Medulla oblongata (tissue), 1 donor: ENCODE measurements around the gene NEGR1.

Experiments
- DNase-seq: peaks from one replicate; pipeline ENCODE4 v3.0.0-alpha.2; 2015; ENCODE audit errors: extremely low spot score

The NEGR1 gene

GRCh38 chr1:71465093-71465492 is 817.2 kb downstream of the NEGR1 start:
- DNase-seq, result no peak

GRCh38 chr1:71464016-71464415 is 818.3 kb downstream of the NEGR1 start:
- DNase-seq, result no peak

- no peak for DNase-seq
These were observed 819.2 kb downstream of the NEGR1 start for GRCh38 chr1:71463144-71463543.

DNA sequence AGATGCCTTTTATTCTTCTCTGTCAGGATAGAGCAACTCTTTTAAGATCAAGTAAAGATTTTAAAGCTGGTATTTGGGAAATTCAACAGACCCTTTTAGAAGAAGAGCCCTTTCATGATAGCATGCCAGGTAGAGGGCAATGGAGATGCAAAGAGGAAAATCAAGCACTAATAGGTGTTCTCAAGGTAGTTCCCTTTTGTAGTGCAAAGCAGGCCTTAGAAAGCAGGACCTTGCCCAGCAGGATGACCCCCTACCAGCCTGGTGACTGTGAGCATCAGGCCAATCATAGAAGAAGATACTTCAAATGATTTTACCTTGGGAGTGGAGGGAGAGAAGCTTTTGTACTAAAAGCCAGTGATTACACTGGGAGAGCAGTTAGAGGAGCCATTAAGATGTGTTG is 820.1 kb downstream of the NEGR1 start:
- no peak for DNase-seq

- DNase-seq, result no peak
These were observed 820.9 kb downstream of the NEGR1 start for GRCh38 chr1:71461416-71461815.

DNA sequence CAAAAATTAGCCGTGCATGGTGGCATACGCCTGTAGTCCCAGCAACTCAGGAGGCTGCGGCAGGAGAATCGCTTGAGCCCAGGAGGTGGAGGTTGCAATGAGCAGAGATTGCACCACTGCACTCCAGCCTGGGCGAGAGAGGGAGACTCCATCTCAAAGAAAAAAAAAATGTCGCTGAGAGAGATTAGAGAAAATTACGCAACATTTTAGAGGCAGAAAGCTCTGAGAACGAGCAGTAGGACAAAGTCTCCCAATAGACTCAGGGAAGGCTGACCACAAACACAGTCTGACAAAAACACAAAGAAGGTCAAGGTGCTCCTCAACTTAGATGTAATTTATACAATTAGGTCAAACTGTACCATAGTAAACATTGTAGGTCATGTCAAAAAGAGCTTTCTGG is 833.9 kb downstream of the NEGR1 start:
- DNase-seq, result no peak

DNA sequence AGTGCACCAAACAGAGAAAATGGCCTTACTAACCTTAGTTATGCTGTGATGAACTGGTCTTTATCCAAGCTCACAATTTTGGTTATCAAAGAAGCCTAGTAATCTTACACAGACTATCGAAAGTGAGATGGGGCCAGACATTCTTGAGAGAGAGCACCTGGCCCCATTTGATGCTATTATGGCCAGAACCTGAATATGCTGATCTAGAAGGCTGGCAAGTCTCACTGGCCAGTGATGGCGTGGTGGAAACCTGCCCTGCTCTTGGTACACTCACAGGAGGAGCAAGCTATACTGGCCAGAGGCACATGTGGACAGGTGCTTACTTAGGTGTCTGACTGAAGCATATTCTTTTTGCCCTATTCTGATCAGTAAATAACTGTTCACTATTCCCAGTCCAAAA is 843.7 kb downstream of the NEGR1 start:
- DNase-seq, result no peak

DNA sequence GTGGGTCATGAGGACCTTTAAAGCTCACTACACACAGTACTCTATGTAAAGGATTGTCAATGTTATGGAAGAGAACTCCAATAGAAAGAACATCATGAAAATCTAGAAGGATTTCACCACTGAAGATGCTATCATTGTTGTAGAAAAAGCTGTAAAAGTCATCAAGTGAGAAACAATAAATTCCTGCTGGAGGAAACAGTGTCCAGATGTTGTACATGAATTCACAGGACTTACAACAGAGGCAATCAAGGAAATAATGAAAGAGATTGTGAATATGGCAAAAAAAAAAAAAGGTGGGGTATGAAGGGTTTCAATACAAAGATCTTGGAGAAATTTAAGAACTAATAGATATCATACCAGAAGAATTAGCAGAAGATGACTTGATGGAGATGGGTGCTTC is 846.4 kb downstream of the NEGR1 start:
- DNase-seq, result no peak

DNA sequence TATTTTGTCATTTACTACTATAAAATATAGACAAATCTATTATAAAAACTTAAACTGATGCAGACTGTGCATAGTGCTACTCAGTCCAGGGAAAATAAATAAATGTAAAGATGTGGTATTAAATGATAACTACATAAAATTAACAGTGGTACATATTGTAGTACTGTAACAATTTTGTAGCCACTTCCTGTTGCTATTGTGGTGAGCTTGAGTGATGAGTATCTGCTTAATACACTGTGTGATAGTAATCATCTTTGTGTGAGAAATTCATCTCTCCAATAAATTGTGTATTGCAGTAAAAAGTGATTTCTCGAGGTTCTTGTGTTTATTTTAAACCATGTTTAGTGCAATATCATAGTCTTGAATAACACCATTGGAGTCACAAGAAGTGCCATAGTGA is 848.1 kb downstream of the NEGR1 start:
- DNase-seq, result no peak

GRCh38 chr1:71428029-71428428 is 854.3 kb downstream of the NEGR1 start:
- DNase-seq, result no peak

GRCh38 chr1:71427066-71427465 is 855.3 kb downstream of the NEGR1 start:
- DNase-seq, result no peak

DNA sequence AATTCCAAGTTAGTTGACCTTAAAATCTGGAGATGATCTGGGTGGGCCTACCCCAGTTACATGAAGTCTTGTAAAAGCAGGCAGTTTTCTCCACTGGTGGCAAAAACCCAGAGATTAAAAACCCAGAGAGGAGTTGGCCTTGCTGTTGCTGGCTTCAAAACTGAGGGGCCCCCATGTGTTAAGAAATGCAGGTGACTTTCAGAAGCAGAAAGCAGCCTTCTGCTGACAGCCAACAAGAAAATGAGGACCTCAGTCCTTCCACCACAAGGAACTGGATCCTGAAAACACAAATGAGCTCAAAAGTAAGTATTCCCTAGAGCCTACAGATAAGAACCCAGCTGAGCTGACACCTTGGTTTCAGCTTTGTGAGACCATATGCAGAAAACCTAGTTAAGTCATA is 857.8 kb downstream of the NEGR1 start:
- no peak for DNase-seq

- peak; percentile 42 for DNase-seq
These were observed 860.1 kb downstream of the NEGR1 start for GRCh38 chr1:71422221-71422620.

DNA sequence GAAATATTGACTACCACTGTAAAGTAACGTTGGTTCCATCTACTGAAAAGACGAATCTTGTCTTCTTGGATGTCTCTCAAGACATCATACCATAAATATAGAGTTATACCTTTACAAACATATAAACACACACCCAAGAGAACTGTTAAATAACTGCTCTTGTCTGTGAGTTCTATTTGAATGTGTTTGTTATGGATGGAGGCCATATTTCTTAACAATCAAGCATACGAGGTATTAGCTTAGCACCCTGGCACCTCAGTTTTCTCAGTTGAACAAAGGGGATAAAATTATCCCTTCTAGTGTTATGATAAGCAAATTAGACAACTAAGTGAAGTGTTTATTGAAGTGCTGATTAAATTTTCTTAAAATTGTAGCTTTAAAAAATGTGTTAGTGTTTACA is 864.9 kb downstream of the NEGR1 start:
- DNase-seq, result no peak

GRCh38 chr1:71414179-71414578 is 868.2 kb downstream of the NEGR1 start:
- no peak for DNase-seq

DNA sequence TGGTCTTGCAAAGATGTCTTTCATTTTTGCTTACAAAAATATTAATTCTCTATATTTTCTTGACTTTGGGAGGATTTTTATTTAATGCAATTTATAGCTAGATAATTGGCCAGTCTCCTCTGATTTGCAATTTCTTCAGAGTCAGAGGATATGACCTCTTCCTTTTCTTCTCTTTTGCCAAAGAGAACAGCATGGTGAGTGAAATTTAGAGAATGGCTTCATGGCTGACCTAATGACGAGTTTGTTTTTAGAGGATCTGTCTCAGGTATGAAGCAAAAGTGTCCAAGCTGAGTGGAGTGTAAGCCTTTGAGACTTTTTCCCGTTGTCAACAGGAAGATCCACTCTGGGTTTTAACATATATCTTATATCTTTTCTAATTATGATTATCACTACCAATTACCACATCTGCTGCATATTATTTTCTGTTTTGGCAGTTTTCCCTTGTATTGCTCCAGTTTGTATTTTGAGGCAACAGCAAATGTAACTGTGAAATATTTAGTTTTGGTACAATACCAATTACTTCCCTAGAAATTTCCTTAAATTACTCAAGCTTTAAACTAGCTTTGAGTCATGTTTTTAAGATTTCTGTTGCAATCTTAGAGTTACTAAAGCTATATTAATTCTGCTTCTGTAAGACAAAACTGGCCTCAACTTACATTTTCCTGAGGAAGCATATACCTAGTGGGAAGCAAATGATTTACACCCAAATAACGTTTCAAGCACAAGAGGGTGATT is 868.7 kb downstream of the NEGR1 start:
- no peak for DNase-seq

DNA sequence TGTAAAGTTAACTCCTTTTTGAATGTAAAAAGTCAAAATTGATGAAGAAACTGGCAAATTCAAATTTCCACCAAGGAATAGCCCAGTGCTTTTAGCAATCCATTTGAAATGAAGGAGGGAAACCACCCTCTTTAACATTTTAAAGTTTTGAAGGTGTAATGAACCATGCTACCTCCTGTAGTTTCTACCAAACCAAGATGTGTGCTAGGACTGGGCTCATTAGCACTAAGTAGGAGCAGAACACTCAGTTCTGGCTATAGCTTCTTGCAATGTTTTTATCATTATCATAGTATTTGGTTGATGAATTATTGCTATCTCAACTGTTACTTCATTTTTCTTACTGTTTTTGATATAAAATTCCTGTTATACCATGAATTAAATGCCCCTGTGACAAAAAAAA is 882.3 kb downstream of the NEGR1 start:
- no peak for DNase-seq

DNA sequence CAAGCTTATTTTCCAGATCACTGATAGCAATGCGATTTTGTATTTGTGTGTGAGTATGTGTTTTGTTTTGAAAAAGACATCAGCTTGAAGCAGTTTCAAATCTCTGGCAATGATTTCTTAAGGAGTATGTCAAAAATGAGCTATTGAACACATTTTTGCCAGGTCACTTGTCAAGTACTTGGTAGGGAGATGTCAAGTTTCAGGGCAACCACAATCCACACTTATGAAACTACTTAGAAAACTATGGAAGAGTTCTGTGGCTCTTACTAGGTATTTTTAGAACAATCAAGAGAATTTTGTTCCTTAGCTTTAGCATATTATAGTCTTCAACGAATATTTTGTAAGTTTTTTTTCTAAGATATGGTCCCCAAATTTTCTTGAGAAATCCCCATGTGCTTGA is 882.7 kb downstream of the NEGR1 start:
- no peak for DNase-seq

- DNase-seq, result no peak
These were observed 889.0 kb downstream of the NEGR1 start for GRCh38 chr1:71393301-71393700.

DNA sequence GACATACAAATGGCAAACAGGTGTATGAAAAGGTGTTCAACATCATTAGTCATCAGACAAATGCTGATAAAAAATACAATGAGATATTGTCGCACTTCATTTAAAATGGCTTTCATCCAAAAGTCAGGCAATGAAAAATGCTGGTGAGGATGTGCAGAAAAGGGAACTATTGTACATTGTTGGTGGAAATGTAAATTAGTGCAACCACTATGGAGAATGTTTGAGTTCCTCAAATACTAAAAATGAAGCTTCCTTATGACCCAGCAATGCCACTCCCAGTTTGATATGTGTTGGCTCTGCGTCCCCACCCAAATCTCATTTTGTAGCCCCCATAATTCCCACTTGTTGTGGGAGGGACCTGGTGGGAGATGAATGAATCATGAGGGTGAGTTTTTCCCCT is 891.8 kb downstream of the NEGR1 start:
- DNase-seq, result no peak

- DNase-seq, result no peak
These were observed 904.5 kb downstream of the NEGR1 start for GRCh38 chr1:71377886-71378285.

GRCh38 chr1:71372496-71372895 is 909.8 kb downstream of the NEGR1 start:
- DNase-seq, result no peak

- DNase-seq, result no peak
These were observed 910.8 kb downstream of the NEGR1 start for GRCh38 chr1:71371581-71371980.

DNA sequence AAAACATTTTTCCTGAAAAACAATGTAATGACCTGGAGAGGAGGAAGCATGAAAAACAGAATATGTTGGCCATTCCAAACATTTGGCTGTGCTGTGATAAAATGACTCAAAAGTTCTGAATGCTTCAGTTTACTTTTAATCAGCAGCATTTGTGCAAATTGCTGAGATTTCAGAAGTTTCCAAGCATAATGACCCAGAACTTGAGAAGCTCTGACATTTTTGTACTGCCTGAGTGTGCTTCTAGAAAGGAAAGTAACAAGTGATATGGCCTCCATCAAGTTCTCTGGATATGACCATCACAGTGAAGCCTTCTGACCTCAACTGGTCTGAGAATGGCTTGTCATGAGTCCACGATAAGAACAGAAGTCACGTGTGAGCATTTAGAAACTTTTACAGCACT is 918.1 kb downstream of the NEGR1 start:
- no peak for DNase-seq
